Ovary (tissue), 3 donors: Measurements from ENCODE around the gene XPNPEP1.

ENCODE experiments used
- POLR2A ChIP-seq: fragments of 450-650 bp; IDR thresholded peaks from one replicate; pipeline ENCODE4 v1.6.1; 2017; ENCODE audit warnings: antibody characterized with exemption, mild to moderate bottlenecking, moderate library complexity
- TF ChIP-seq, protein P1 (sequence below), 3 donors: fragments of 450-650 bp in 2 of 3; fragments of 200-600 bp in 1 of 3; IDR thresholded peaks; one replicate each; pipeline versions ENCODE4 v1.5.1 to v1.8.0; 2016 to 2022; ENCODE audit warnings: antibody characterized with exemption in 3 of 3, mild to moderate bottlenecking in 1 of 3
- donor health status: DM: no; HTN: no; CAD: no.

DNA sequence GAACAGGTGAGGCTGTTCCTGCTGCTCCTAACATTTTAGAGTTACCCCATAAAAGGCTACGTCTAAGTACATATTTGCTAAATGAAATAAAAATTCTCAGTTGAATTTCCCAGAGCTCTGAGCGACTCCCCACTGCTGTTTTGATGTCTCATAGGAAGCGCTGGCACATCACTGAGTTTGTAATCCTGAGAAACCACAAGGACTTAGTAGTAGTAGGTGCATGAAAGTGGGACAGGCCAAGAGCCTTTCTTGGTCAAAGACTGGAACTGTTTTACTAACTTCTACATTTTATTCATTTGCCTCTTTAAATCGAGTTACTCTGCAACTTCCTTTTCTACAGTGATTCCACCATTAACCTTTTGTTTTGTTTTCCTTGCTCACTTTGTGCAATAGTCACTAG is 85.9 kb downstream of the XPNPEP1 start:
- TF ChIP-seq, protein P1, sequence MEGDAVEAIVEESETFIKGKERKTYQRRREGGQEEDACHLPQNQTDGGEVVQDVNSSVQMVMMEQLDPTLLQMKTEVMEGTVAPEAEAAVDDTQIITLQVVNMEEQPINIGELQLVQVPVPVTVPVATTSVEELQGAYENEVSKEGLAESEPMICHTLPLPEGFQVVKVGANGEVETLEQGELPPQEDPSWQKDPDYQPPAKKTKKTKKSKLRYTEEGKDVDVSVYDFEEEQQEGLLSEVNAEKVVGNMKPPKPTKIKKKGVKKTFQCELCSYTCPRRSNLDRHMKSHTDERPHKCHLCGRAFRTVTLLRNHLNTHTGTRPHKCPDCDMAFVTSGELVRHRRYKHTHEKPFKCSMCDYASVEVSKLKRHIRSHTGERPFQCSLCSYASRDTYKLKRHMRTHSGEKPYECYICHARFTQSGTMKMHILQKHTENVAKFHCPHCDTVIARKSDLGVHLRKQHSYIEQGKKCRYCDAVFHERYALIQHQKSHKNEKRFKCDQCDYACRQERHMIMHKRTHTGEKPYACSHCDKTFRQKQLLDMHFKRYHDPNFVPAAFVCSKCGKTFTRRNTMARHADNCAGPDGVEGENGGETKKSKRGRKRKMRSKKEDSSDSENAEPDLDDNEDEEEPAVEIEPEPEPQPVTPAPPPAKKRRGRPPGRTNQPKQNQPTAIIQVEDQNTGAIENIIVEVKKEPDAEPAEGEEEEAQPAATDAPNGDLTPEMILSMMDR (IDR thresholded peaks at IDR 0.05) = no peak
- TF ChIP-seq POLR2A = no peak
